ENCODE measurements around the gene KANK3.
"Not testable (repeated sequence)": the region's sequence is repeated elsewhere in the genome, so short reads cannot be mapped to it uniquely, and the experiment has no call there.

Gene KANK3

GRCh38 chr19:8370176-8371010 lies 27.3 kb upstream of the KANK3 start:
- DNase-seq (ENCODE audit: low read depth in 2 of 2) = no peak

- DNase-seq (ENCODE audit: low read depth in 2 of 2) = no peak
These were observed 24.4 kb upstream of the KANK3 start for GRCh38 chr19:8367327-8368001.

DNA sequence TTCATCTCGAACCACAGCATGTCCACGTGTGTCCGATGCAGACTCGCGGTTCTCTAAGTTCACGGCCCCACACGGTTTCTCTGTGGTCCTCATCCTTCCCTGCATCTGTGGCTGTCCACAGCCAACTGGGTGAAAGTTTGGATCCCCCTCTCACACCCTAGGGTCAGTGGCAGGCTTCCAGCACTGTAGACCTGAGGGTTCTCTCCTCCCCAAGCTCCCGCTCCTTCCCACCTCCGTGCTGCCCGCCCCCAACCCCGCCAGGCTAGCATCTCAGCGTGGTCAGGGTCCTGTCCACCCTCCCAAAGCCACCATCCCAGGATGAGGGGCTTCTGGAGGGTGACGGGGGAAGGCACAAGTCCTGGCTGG lies 23.9 kb upstream of the KANK3 start:
- no peak for DNase-seq (ENCODE audit: low read depth in 2 of 2)

DNA sequence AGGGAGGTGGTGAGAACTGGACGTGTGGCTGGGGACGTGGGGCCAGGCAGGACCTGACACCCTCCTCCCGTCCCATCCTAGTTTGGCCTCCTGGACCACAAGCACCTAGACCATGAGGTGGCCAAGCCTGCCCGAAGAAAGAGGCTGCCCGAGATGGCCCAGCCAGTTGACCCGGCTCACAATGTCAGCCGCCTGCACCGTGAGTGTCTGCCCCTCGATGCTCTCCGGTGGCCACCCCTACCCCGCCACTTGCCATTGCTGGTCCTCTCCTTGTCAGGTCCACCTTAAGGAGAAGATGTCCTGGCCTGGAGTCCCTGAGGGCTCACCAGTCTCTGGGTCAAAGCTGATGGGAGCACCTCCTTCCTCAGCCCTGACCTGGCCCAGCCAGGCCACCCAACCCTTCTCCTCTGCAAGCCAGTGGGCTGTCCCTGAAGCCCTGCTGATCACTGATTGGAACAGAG lies 23.1 kb upstream of the KANK3 start:
- no peak for DNase-seq (ENCODE audit: low read depth in 2 of 2)

DNA sequence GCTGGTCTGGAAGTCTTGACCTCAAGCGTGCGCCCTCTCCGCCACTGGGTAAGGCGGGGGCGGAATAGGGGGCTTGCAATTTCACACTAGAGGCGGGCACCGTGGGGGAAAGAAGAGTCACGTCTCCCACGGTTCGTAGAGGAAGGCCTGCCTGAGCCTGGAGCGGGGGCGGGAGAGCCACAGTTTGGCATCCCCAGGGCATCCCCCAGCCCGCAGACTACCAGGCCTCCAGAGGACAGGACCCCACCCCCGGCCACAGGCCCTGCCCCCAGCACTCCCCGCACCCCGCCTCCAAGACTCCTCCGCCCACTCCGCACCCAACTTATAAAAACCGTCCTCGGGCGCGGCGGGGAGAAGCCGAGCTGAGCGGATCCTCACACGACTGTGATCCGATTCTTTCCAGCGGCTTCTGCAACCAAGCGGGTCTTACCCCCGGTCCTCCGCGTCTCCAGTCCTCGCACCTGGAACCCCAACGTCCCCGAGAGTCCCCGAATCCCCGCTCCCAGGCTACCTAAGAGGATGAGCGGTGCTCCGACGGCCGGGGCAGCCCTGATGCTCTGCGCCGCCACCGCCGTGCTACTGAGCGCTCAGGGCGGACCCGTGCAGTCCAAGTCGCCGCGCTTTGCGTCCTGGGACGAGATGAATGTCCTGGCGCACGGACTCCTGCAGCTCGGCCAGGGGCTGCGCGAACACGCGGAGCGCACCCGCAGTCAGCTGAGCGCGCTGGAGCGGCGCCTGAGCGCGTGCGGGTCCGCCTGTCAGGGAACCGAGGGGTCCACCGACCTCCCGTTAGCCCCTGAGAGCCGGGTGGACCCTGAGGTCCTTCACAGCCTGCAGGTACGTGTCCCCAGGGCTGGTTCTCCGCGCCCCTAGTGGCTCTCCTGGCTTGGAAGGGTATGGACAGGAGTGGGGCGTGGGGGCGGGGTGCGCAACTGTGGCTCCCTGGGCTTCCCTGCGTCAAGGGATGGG lies 21.0 kb upstream of the KANK3 start, which contains the start of gene ANGPTL4:
TSS of gene ANGPTL4 (plus strand) at position 353 of the 969 bp plus-strand sequence. CDS start at position 520, 167 bp downstream.
- peak; percentile 59 to 77 for DNase-seq (ENCODE audit: low read depth in 2 of 2)

DNA sequence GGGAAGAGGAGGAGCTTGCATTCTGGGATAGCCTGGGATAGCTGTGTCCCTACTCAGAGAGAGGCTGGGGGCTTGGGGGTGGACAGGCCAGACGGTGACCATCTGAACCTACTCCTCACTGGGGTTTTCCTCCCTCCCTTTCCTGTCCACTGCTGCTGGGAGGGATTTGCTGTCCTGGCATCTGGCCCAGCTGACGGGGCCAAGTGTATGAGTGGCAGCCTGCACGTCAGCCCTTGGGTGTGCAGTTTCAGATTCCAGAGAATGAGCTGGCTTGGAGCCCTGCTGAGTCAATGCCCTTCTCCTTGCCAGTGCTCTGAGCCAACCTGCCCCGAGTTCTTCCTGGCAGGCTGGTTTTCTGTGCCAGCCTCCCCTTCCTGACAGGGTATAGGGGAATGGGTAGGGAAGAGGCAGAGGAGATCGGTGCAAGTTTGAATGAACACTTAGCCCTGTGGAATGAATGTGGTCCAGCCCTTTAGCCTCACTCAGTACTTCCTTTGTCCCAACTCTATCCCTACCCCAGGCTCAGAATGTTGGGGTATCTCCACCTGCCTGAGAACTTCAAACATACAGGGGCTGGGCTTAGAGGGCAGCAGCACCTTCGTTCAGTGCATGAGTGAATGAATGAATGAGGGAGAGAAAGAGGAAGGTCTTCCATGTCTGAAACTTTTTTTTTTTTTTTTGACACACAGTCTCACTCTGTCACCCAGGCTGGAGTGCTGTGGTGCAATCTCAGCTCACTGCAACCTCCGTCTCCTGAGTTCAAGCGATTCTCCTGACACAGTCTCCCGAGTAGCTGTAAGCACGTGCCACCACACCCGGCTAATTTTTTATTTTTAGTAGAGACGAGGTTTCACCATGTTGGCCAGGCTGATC lies 19.1 kb upstream of the KANK3 start:
- DNase-seq (ENCODE audit: low read depth in 2 of 2) = no peak

DNA sequence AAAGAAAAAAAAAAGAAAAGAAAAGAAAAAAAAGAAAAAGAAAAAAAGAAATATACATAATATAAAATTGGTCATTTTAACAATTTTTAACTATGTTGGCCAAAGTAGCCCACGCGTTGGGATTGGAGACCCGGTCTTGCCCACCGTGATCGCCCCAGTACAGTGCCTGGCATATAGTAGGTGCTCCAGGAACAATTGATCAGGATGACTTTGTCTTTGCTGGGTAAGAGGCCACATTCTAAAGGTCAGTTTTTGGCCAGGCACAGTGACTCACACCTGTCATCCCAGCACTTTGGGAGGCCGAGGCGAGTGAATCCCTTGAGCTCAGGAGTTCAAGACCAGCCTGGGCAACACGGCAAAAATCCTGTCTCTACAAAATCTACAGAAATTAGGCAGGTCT lies 17.1 kb upstream of the KANK3 start:
- no peak for DNase-seq (ENCODE audit: low read depth in 2 of 2)

DNA sequence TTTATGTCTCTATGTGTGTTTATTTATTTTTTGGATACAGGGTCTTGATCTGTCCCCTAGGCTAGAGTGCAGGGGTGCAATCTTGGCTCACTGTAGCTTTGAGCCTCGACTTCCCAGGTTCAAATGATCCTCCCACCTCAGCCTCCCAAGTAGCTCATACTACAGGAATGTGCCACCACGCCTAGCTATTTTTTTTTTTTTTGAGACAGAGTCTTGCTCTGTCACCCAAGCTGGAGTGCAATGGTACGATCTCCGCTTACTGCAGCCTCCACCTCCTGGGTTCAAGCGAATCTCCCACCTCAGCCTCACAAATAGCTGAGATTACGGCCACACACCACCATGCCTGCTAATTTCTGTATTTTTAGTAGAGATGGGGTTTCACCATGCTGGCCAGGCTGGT lies 15.9 kb upstream of the KANK3 start:
- DNase-seq (ENCODE audit: low read depth in 2 of 2) = no peak

DNA sequence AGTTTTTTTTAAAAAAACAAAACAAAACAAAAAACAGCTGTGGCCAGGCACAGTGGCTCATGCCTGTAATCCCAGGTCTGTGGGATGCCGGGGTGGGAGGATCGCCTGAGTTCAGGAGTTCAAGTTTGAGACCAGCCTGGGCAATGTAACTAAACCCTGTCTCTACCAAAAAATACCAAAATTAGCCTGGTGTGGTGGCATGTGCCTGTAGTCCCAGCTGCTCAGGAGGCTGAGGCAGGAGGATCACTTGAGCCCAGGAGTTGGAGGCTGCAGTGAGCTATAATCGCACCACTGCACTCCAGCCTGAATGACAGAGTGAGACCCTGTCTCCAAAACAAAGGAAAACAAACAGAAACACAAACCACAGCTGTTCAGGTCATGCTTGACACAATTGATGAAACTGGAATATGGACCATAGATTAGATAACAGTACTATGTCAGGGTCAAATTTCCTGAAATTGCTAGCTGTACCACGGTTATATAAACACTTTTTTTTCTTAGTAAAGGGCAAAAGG lies 14.0 kb upstream of the KANK3 start:
- DNase-seq (ENCODE audit: low read depth in 2 of 2) = no peak

- DNase-seq (ENCODE audit: low read depth in 2 of 2) = no peak
These were observed 12.8 kb upstream of the KANK3 start for GRCh38 chr19:8355631-8356402.

GRCh38 chr19:8352845-8353244 lies 9.8 kb upstream of the KANK3 start:
- DNase-seq (ENCODE audit: low read depth in 2 of 2) = not testable (repeated sequence)

GRCh38 chr19:8352134-8352827 lies 9.2 kb upstream of the KANK3 start:
- no peak for DNase-seq (ENCODE audit: low read depth in 2 of 2)

GRCh38 chr19:8349629-8350372 lies 6.7 kb upstream of the KANK3 start:
- not testable (repeated sequence) for DNase-seq (ENCODE audit: low read depth in 2 of 2)

- DNase-seq (ENCODE audit: low read depth in 2 of 2) = no peak
These were observed 402 bp upstream of the KANK3 start for GRCh38 chr19:8343483-8343844.

GRCh38 chr19:8342316-8342683 lies 762 bp downstream of the KANK3 start:
- no peak for DNase-seq (ENCODE audit: low read depth in 2 of 2)

- DNase-seq (ENCODE audit: low read depth in 2 of 2) = not testable (repeated sequence)
These were observed 1.6 kb downstream of the KANK3 start for GRCh38 chr19:8341504-8341903.

- DNase-seq (ENCODE audit: low read depth in 2 of 2) = no peak
These were observed 2.5 kb downstream of the KANK3 start for GRCh38 chr19:8340341-8341096.

- DNase-seq (ENCODE audit: low read depth in 2 of 2) = no peak
These were observed 4.2 kb downstream of the KANK3 start for GRCh38 chr19:8338835-8339234.

All from stimulated activated CD8-positive, alpha-beta memory T cell treated with anti-CD3 and anti-CD28 coated beads, Interleukin-7, amount 100 ng/mL, for 4 hours (primary cell).